Measurements from ENCODE around the gene CD44.

CD44 gene

GRCh38 chr11:35214226-35214770, 75.3 kb downstream of the CD44 start:
- no peak for TF ChIP-seq CTCF (IDR thresholded peaks at IDR 0.05; ENCODE audit: low read length)
- TF ChIP-seq EZH2 (IDR thresholded peaks at IDR 0.05; ENCODE audit: borderline replicate concordance, low read length) = no peak
- H2AFZ ChIP-seq (ENCODE audit: low read length) = no peak overlapping the region
- H3K9me2 ChIP-seq (ENCODE audit: low read depth, low read length) = no peaks in the 10 kb centered on the region
- no peaks in the 10 kb centered on the region for H4K20me1 ChIP-seq (ENCODE audit: insufficient read depth, low read length)
- no peaks in the 10 kb centered on the region for H3K36me3 ChIP-seq (ENCODE audit: insufficient read depth, low read length)
- no peaks in the 10 kb centered on the region for H3K79me2 ChIP-seq (ENCODE audit: insufficient read depth, low read length)
- no peak overlapping the region for H3K4me3 ChIP-seq (ENCODE audit: low read depth, low read length, poor library complexity, severe bottlenecking)
- no peak overlapping the region for H3K9ac ChIP-seq (ENCODE audit: low read length)
- no peaks in the 10 kb centered on the region for H3K4me1 ChIP-seq (ENCODE audit: insufficient read depth, low read length, severe bottlenecking)
- no peak overlapping the region for H3K27ac ChIP-seq (ENCODE audit: low read depth, low read length, poor library complexity, severe bottlenecking)
- H3K9me3 ChIP-seq (ENCODE audit: low read length) = no peaks in the 10 kb centered on the region
- no peaks in the 10 kb centered on the region; the same call in 1 of the 2 replicates for H3K27me3 ChIP-seq (ENCODE audit: insufficient read depth, low read length)
- no peak overlapping the region for H3K4me2 ChIP-seq (ENCODE audit: low read length)
- no peaks in the 10 kb centered on the region for H3F3A ChIP-seq (ENCODE audit: insufficient read depth, low read length)

- Histone ChIP-seq H3K9me2 (ENCODE audit: low read depth, low read length) (no peaks in the 10 kb centered on the region), H3K9me3 (ENCODE audit: low read length) (no peaks in the 10 kb centered on the region), H3K4me3 (ENCODE audit: low read depth, low read length, poor library complexity, severe bottlenecking) (no peak overlapping the region), H3K4me1 (ENCODE audit: insufficient read depth, low read length, severe bottlenecking) (no peaks in the 10 kb centered on the region), H3K9ac (ENCODE audit: low read length) (no peak overlapping the region), H3K79me2 (ENCODE audit: insufficient read depth, low read length) (no peaks in the 10 kb centered on the region), H4K20me1 (ENCODE audit: insufficient read depth, low read length) (no peaks in the 10 kb centered on the region), H3F3A (ENCODE audit: insufficient read depth, low read length) (no peaks in the 10 kb centered on the region), H3K27ac (ENCODE audit: low read depth, low read length, poor library complexity, severe bottlenecking) (no peak overlapping the region), H3K4me2 (ENCODE audit: low read length) (no peak overlapping the region), H2AFZ (ENCODE audit: low read length) (no peak overlapping the region), H3K36me3 (ENCODE audit: insufficient read depth, low read length) (no peaks in the 10 kb centered on the region), H3K27me3 (ENCODE audit: insufficient read depth, low read length) (no peaks in the 10 kb centered on the region)
- no peak for TF ChIP-seq CTCF (IDR thresholded peaks at IDR 0.05; ENCODE audit: low read length)
- TF ChIP-seq EZH2 (IDR thresholded peaks at IDR 0.05; ENCODE audit: borderline replicate concordance, low read length) = no peak
Observed at GRCh38 chr11:35214792-35215193, 75.8 kb downstream of the CD44 start.

- Histone ChIP-seq H4K20me1 (ENCODE audit: insufficient read depth, low read length) (no peaks in the 10 kb centered on the region), H3K4me2 (ENCODE audit: low read length) (no peak overlapping the region), H3K27me3 (ENCODE audit: insufficient read depth, low read length) (no peaks in the 10 kb centered on the region), H3K9me3 (ENCODE audit: low read length) (no peaks in the 10 kb centered on the region), H3K4me1 (ENCODE audit: insufficient read depth, low read length, severe bottlenecking) (no peaks in the 10 kb centered on the region), H3K4me3 (ENCODE audit: low read depth, low read length, poor library complexity, severe bottlenecking) (no peak overlapping the region), H3F3A (ENCODE audit: insufficient read depth, low read length) (no peaks in the 10 kb centered on the region), H2AFZ (ENCODE audit: low read length) (no peak overlapping the region), H3K9ac (ENCODE audit: low read length) (no peak overlapping the region), H3K79me2 (ENCODE audit: insufficient read depth, low read length) (no peaks in the 10 kb centered on the region), H3K9me2 (ENCODE audit: low read depth, low read length) (no peaks in the 10 kb centered on the region), H3K36me3 (ENCODE audit: insufficient read depth, low read length) (no peaks in the 10 kb centered on the region), H3K27ac (ENCODE audit: low read depth, low read length, poor library complexity, severe bottlenecking) (no peak overlapping the region)
- TF ChIP-seq EZH2 (IDR thresholded peaks at IDR 0.05; ENCODE audit: borderline replicate concordance, low read length) (no peak), CTCF (IDR thresholded peaks at IDR 0.05; ENCODE audit: low read length) (no peak)
Observed at GRCh38 chr11:35215945-35216344, 77.0 kb downstream of the CD44 start.
